Thyroid gland (tissue), 4 donors: Measurements from ENCODE around the gene PIP5KL1. TPM values are rescaled to one million over a fixed set of nuclear protein-coding genes. Genes with fewer than 3 reads are reported as not detected.

Experiments used
- DNase-seq, 2 donors: peaks; one replicate each; pipeline ENCODE4 v3.0.0-alpha.2; 2019
- H3K27ac ChIP-seq, 3 donors: fragments of 200-600 bp; sonication (generic); 1 replicate in 2 of 3; 2 replicates in 1 of 3; pipeline ENCODE4 v1.5.1; 2016 to 2019; ENCODE audit warnings: mild to moderate bottlenecking in 1 of 3, moderate library complexity in 1 of 3
- H3K27me3 ChIP-seq: fragments of 200-600 bp; sonication (generic); one replicate; pipeline ENCODE4 v1.5.1; 2019
- H3K36me3 ChIP-seq, 2 donors: fragments of 200-600 bp; sonication (generic); one replicate each; pipeline ENCODE4 v1.5.1; 2016 to 2019
- H3K4me1 ChIP-seq, 2 donors: fragments of 200-600 bp; sonication (generic); one replicate each; pipeline ENCODE4 v1.5.1; 2017 to 2019
- H3K4me3 ChIP-seq, 3 donors: fragments of 200-600 bp; sonication (generic); replicated peaks in 1 of 3; 1 replicate in 2 of 3; 2 replicates in 1 of 3; pipeline ENCODE4 v1.5.1; 2016; ENCODE audit warnings: mild to moderate bottlenecking in 1 of 3
- H3K9me3 ChIP-seq: fragments of 200-600 bp; sonication (generic); one replicate; pipeline ENCODE4 v1.5.1; 2017
- POLR2A ChIP-seq, 2 donors: fragments of 450-650 bp; IDR thresholded peaks; one replicate each; pipeline ENCODE4 v1.6.1; 2017; ENCODE audit warnings: antibody characterized with exemption in 2 of 2, mild to moderate bottlenecking in 2 of 2, moderate library complexity in 1 of 2
- WGBS, 2 donors: methylation state at CpG; one replicate each; pipeline ENCODE4 v1.1.5; 2017; 5-methylcytosine and 5-hydroxymethylcytosine counted together
- intact Hi-C: fragments of 100-400 bp; cut with DNase I; formaldehyde crosslinking; loops from one replicate; pipeline ENCODE4 v1.15.1; 2023
- total RNA-seq, 4 donors: library from RNA; depleted of rRNA; stranded (reverse); fragments of >200 nt; gene quantifications; one replicate each; pipeline ENCODE4 v1.2.3, GENCODE V29; 2016
- TF ChIP-seq, protein P1 (sequence below), 6 experiments: fragments of 200-600 bp in 3 of 6; fragments of 450-650 bp in 3 of 6; sonication (generic) in 3 of 6; IDR thresholded peaks; one replicate each; pipeline ENCODE4 v1.5.1; 2016 to 2019; ENCODE audit warnings: antibody characterized with exemption in 6 of 6, mild to moderate bottlenecking in 2 of 6, inconsistent platforms in 1 of 6, moderate library complexity in 1 of 6

The PIP5KL1 gene
- total RNA-seq, 4 donors from 2014 or later: 1.0 to 5.2 (median 1.6) TPM; not detected in 1

GRCh38 chr9:127896395-127897192, 34.0 kb downstream of the PIP5KL1 start:
- Histone ChIP-seq H3K4me1 (peaks cover 16 to 20% of the 10 kb centered on the region in 2 donors), H3K4me3 (no peak overlapping the region), H3K27me3 (no peaks in the 10 kb centered on the region), H3K9me3 (no peaks in the 10 kb centered on the region), H3K27ac (peak overlapping the region; percentile 47 to 92 (median 91)), H3K36me3 (peaks cover 27 to 34% of the 10 kb centered on the region in 2 donors)
- intact Hi-C loops: no loop called here
- no peak for DNase-seq
- TF ChIP-seq, protein P1, sequence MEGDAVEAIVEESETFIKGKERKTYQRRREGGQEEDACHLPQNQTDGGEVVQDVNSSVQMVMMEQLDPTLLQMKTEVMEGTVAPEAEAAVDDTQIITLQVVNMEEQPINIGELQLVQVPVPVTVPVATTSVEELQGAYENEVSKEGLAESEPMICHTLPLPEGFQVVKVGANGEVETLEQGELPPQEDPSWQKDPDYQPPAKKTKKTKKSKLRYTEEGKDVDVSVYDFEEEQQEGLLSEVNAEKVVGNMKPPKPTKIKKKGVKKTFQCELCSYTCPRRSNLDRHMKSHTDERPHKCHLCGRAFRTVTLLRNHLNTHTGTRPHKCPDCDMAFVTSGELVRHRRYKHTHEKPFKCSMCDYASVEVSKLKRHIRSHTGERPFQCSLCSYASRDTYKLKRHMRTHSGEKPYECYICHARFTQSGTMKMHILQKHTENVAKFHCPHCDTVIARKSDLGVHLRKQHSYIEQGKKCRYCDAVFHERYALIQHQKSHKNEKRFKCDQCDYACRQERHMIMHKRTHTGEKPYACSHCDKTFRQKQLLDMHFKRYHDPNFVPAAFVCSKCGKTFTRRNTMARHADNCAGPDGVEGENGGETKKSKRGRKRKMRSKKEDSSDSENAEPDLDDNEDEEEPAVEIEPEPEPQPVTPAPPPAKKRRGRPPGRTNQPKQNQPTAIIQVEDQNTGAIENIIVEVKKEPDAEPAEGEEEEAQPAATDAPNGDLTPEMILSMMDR (IDR thresholded peaks at IDR 0.05): no peak
- no peak for TF ChIP-seq POLR2A (IDR thresholded peaks at IDR 0.05)
- 71 to 76% methylated on average over 13 to 15 of the region's 16 CpGs for WGBS, 2 donors

DNA sequence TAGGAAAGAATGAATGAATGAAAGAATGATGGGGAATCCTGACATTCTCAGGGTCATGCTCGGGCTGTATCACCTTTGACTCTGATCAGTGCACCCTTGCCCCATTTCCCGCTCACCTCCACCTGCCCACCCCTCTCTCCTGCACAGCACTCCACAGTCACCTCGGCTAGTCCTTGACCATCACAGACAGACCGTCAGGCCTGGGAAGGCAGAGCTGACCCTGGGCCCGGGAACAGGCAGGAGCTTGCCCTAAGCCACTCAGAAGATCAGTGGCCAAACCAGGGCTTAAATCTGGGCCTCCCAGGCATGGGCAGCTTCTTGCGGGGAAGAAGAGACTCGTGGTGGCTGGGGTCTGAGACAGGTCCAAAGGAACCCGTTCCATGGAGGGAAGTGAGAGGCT, 34.8 kb downstream of the PIP5KL1 start:
- intact Hi-C loops: no loop called here
- no peaks in the 10 kb centered on the region for H3K9me3 ChIP-seq
- TF ChIP-seq, protein P1 (IDR thresholded peaks at IDR 0.05): no peak
- TF ChIP-seq POLR2A (IDR thresholded peaks at IDR 0.05): no peak
- peaks cover 16 to 20% of the 10 kb centered on the region in 2 donors for H3K4me1 ChIP-seq
- no peak overlapping the region for H3K27ac ChIP-seq
- H3K36me3 ChIP-seq: peaks cover 27 to 37% of the 10 kb centered on the region in 2 donors
- WGBS, 2 donors: 91 to 98% methylated on average over 8 of the region's 8 CpGs
- no peaks in the 10 kb centered on the region for H3K27me3 ChIP-seq
- no peak for DNase-seq
- H3K4me3 ChIP-seq: no peak overlapping the region

- 91 to 98% methylated on average over 4 of the region's 4 CpGs for WGBS, 2 donors
- TF ChIP-seq POLR2A (IDR thresholded peaks at IDR 0.05): no peak
- TF ChIP-seq, protein P1 (IDR thresholded peaks at IDR 0.05): no peak
- Histone ChIP-seq H3K27me3 (no peaks in the 10 kb centered on the region), H3K36me3 (peaks cover 35 to 42% of the 10 kb centered on the region in 2 donors), H3K9me3 (no peaks in the 10 kb centered on the region), H3K4me3 (no peak overlapping the region), H3K4me1 (peaks cover 7 to 11% of the 10 kb centered on the region in 2 donors), H3K27ac (no peak overlapping the region)
- DNase-seq: no peak
- intact Hi-C loops: no loop called here
These were observed 37.2 kb downstream of the PIP5KL1 start for GRCh38 chr9:127893392-127893791.

GRCh38 chr9:127892831-127893230, 37.7 kb downstream of the PIP5KL1 start:
- Histone ChIP-seq H3K4me1 (peaks cover 5 to 13% of the 10 kb centered on the region in 2 donors), H3K27me3 (no peaks in the 10 kb centered on the region), H3K4me3 (no peak overlapping the region), H3K27ac (no peak overlapping the region), H3K9me3 (no peaks in the 10 kb centered on the region), H3K36me3 (peaks cover 35 to 42% of the 10 kb centered on the region in 2 donors)
- no peak for DNase-seq
- TF ChIP-seq POLR2A (IDR thresholded peaks at IDR 0.05): no peak
- TF ChIP-seq, protein P1 (IDR thresholded peaks at IDR 0.05): no peak
- intact Hi-C loops: no loop called here
- 88 to 89% methylated on average over 6 of the region's 6 CpGs for WGBS, 2 donors

DNA sequence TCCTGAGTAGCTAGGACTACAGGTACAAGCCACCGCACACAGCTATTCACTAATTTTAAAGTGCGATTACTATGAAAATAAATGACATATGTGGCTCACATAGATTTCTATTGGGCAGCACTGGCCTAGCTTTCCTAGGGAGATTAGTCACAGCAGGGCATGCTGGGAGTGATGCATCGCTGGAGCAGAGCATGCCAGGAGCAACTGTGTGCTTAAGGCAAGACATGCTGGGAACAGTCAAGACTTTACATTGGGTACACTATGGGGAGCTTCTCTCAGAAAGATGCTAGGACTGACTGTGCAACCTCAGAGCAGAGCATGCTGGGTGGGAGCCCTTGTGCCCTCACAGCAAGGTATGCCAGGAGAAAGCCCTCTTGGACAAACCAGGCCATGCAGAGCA, 40.5 kb downstream of the PIP5KL1 start:
- WGBS, 2 donors: 94 to 97% methylated on average over 3 of the region's 3 CpGs

More for the DNA sequence above, 40.5 kb downstream of the PIP5KL1 start:
- Histone ChIP-seq H3K27me3 (no peaks in the 10 kb centered on the region), H3K4me3 (no peak overlapping the region), H3K36me3 (peaks cover 37 to 42% of the 10 kb centered on the region in 2 donors), H3K9me3 (no peaks in the 10 kb centered on the region), H3K4me1 (peaks cover 0 to 10% of the 10 kb centered on the region in 2 donors), H3K27ac (no peak overlapping the region)
- intact Hi-C loops: no loop called here
- no peak for DNase-seq
- TF ChIP-seq, protein P1 (IDR thresholded peaks at IDR 0.05): no peak
- no peak for TF ChIP-seq POLR2A (IDR thresholded peaks at IDR 0.05)
